LNCaP clone FGC (cell line): ENCODE measurements around the gene SLC35G3.

ENCODE experiments used
- DNase-seq: peaks from one replicate; pipeline ENCODE4 v3.0.0-alpha.2; 2011; ENCODE audit warnings: low read depth
- H3K4me3 ChIP-seq: 2 replicates; pipeline ENCODE4 v1.5.1; 2011; ENCODE audit warnings: mild to moderate bottlenecking, low read depth, low read length, control low read depth
- CTCF ChIP-seq: IDR thresholded peaks from 2 replicates; pipeline ENCODE4 v1.5.1; 2012; ENCODE audit warnings: mild to moderate bottlenecking; ENCODE audit not compliant: control insufficient read depth, insufficient read depth; ENCODE audit errors: extremely low read depth

SLC35G3 gene

DNA sequence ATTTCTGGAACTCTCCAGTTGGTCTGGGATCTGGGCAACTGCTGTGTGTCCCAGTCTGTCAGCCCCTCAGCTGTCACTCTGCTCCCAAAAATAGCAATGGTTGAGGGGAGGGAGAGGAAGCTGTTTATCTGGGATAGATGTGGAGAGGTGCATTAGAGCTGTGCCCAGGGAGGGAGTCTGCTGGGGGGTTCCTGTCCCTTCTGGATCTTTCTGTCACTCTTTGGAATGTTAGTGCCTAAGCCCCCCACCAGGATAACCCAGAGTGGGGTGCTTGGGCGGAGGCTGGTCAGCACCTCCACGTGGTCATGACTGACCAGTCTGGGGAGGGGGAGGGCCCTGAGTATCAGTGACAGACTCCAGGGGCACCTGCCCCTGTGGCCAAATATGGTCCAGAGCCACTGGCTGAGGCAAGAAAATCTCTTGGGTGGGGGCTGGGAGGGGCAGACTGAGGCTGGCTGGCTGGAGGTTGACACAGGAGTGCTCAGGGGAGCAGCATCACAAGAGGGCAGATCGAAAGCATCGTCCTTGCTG lies 46.8 kb downstream of the SLC35G3 start, which contains the start of gene UNC45B:
UNC45B (plus strand) TSS at position 443 of the 531 bp plus-strand sequence. CDS start 447 bp downstream, outside the sequence.
- no peak within 1 kb of the TSS for H3K4me3 ChIP-seq
- no peak for DNase-seq
- no peak for TF ChIP-seq CTCF

- no peak for TF ChIP-seq CTCF
- H3K4me3 ChIP-seq: no peak overlapping the region
- no peak for DNase-seq
These were observed 47.9 kb downstream of the SLC35G3 start for GRCh38 chr17:35146214-35146833.

DNA sequence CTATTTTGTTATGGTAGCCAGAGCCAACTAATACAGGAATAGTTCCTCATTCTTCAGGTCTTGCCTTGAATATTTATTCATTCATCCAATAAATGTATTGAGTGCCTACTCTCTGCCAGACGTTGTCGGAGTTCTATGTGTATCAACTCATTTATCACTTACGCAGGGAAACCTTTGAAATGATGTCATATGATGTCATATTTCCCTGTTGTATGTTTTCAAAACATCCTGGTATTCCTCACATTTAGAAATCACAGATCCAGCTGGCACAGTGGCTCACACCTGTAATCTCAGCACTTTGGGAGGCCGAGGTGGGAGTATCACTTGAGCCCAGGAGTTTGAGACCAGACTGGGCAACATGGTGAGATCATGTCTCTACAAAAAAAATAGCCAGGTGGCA lies 49.4 kb downstream of the SLC35G3 start:
- no peak overlapping the region for H3K4me3 ChIP-seq
- DNase-seq: no peak
- no peak for TF ChIP-seq CTCF
